H1 (cell line): ENCODE data around the gene P4HB. TPM values are rescaled to one million over a fixed set of nuclear protein-coding genes. Genes with fewer than 3 reads are reported as not detected.

Experiments
- ATF2 ChIP-seq: IDR thresholded peaks from 2 replicates; pipeline ENCODE4 v1.6.1; 2012; ENCODE audit warnings: low read length, inconsistent platforms
- CBX5 ChIP-seq: fragments of 300-800, 300-1000 bp; sonication (generic); IDR thresholded peaks from 2 replicates; pipeline ENCODE4 v1.7.1; 2016; ENCODE audit warnings: antibody characterized with exemption, low read length, low read depth
- CHD1 ChIP-seq: IDR thresholded peaks from 2 replicates; pipeline ENCODE4 v1.6.1; 2012; ENCODE audit warnings: low read depth, low read length, improper control_type of control experiment
- CTCF ChIP-seq, 3 experiments: IDR thresholded peaks; 1 replicate in 2 of 3; 2 replicates in 1 of 3; pipeline versions ENCODE4 v1.5.1 to v1.6.1; 2011; ENCODE audit warnings: low read length in 3 of 3, mild to moderate bottlenecking in 3 of 3, inconsistent platforms in 2 of 3, low read depth in 1 of 3, moderate library complexity in 1 of 3; ENCODE audit not compliant: insufficient read depth in 1 of 3; ENCODE audit errors: control extremely low read depth in 1 of 3
- GABPA ChIP-seq: IDR thresholded peaks from 2 replicates; pipeline ENCODE4 v1.6.1; 2011; ENCODE audit warnings: mild to moderate bottlenecking, low read length, moderate library complexity, borderline replicate concordance; ENCODE audit not compliant: insufficient read depth
- JUN ChIP-seq: IDR thresholded peaks from 2 replicates; pipeline ENCODE4 v1.6.1; 2011; ENCODE audit warnings: low read depth, mild to moderate bottlenecking, improper control_type of control experiment, low read length
- MAX ChIP-seq: IDR thresholded peaks from 2 replicates; pipeline ENCODE4 v1.6.1; 2012; ENCODE audit warnings: inconsistent platforms
- NANOG ChIP-seq: IDR thresholded peaks from 2 replicates; pipeline ENCODE4 v1.6.1; 2011; ENCODE audit warnings: low read length, low read depth, mild to moderate bottlenecking, inconsistent platforms; ENCODE audit not compliant: insufficient read depth, poor library complexity, severe bottlenecking
- POLR2AphosphoS5 ChIP-seq: IDR thresholded peaks from 2 replicates; pipeline ENCODE4 v1.6.1; 2011; ENCODE audit warnings: low read depth, low read length
- POU5F1 ChIP-seq: IDR thresholded peaks from 2 replicates; pipeline ENCODE4 v1.6.1; 2011; ENCODE audit warnings: low read depth, mild to moderate bottlenecking, low read length, moderate library complexity
- SIRT6 ChIP-seq: IDR thresholded peaks from one replicate; pipeline ENCODE4 v1.7.1; 2012; ENCODE audit warnings: low read length, inconsistent platforms
- SIX5 ChIP-seq: IDR thresholded peaks from 2 replicates; pipeline ENCODE4 v1.6.1; 2011; ENCODE audit warnings: mild to moderate bottlenecking, low read depth, low read length
- TAF7 ChIP-seq: optimal IDR thresholded peaks from 2 replicates; pipeline ENCODE3; 2011; ENCODE audit warnings: low read depth, mild to moderate bottlenecking, inconsistent platforms, low read length, moderate library complexity, borderline replicate concordance
- YY1 ChIP-seq: IDR thresholded peaks from 2 replicates; pipeline ENCODE4 v1.6.1; 2011; ENCODE audit warnings: low read depth, mild to moderate bottlenecking, low read length
- ZNF274 ChIP-seq: IDR thresholded peaks from 2 replicates; pipeline ENCODE4 v1.7.0; 2012; ENCODE audit warnings: low read length, borderline replicate concordance; ENCODE audit errors: extremely low read depth
- polyA plus RNA-seq, 7 experiments: library from polyadenylated mRNA; depleted of rRNA in 3 of 7; stranded (reverse) in 5 of 7; unstranded in 2 of 7; fragments of >200 nt in 5 of 7; fragments of 200-250 nt in 2 of 7; gene quantifications; 1 replicate in 5 of 7; 2 replicates in 1 of 7; 4 replicates in 1 of 7; pipeline versions ENCODE4 v1.2.1 to v1.2.3, GENCODE V29; 2011 to 2013; ENCODE audit warnings: missing spikeins in 2 of 7, mixed read lengths in 2 of 7
- total RNA-seq: library from RNA; stranded (reverse); fragmentation: NEBNext Ultra II Directional; extraction: Animal tissue kit (Norgen Biotek cat#: 25700); gene quantifications from 2 replicates; pipeline ENCODE4 v1.2.1, GENCODE V29; 2021

P4HB gene
- total and polyA plus RNA-seq, 2 of the 8 experiments (the other 6 are each of a cell fraction or from before 2014, with no cell fraction given) = 41.4 to 379 TPM

- TF ChIP-seq GABPA = peak; percentile 70; the same call in 1 of the 2 replicates
- TF ChIP-seq CTCF (IDR thresholded peaks at IDR 0.05; ENCODE audit: control extremely low read depth in 1 of 3, insufficient read depth in 1 of 3, low read depth in 1 of 3, low read length in 3 of 3) = no peak
- TF ChIP-seq JUN = no peak
- no peak for TF ChIP-seq CBX5
- TF ChIP-seq SIRT6 = no peak
- no peak for TF ChIP-seq POU5F1
- no peak for TF ChIP-seq SIX5
- no peak for TF ChIP-seq TAF7
- no peak for TF ChIP-seq NANOG
- no peak for TF ChIP-seq ATF2
- TF ChIP-seq POLR2AphosphoS5 = no peak
- TF ChIP-seq ZNF274 = no peak
- no peak for TF ChIP-seq CHD1
- TF ChIP-seq MAX = peak; percentile 15; the same call in 1 of the 2 replicates
- TF ChIP-seq YY1 = no peak
- TF ChIP-seq, all 59 proteins: peak for 4
Measured at GRCh38 chr17:81902653-81903414, 42.5 kb upstream of the P4HB start (continued).
